HUES64 (cell line): ENCODE data around the gene FAM76A.
"Not testable (repeated sequence)": the region's sequence is repeated elsewhere in the genome, so short reads cannot be mapped to it uniquely, and the experiment has no call there.

Experiments used
- H3K27ac ChIP-seq: 2 replicates; pipeline ENCODE4 v1.7.0; 2013; ENCODE audit warnings: low read depth, low read length, inconsistent platforms
- H3K27me3 ChIP-seq: 2 replicates; pipeline ENCODE4 v1.6.1; 2013; ENCODE audit warnings: mild to moderate bottlenecking, low read length; ENCODE audit not compliant: insufficient read depth
- H3K36me3 ChIP-seq: 2 replicates; pipeline ENCODE4 v1.6.1; 2013; ENCODE audit warnings: mild to moderate bottlenecking, low read length; ENCODE audit not compliant: insufficient read depth
- H3K4me1 ChIP-seq: 2 replicates; pipeline ENCODE4 v1.6.1; 2013; ENCODE audit warnings: mild to moderate bottlenecking, low read length, moderate library complexity; ENCODE audit not compliant: insufficient read depth
- H3K4me3 ChIP-seq: 2 replicates; pipeline ENCODE4 v1.5.1; 2013; ENCODE audit warnings: mild to moderate bottlenecking, low read length, moderate library complexity
- H3K9ac ChIP-seq: 2 replicates; pipeline ENCODE4 v1.6.1; 2013; ENCODE audit warnings: mild to moderate bottlenecking, low read depth, low read length
- H3K9me3 ChIP-seq: 2 replicates; pipeline ENCODE4 v1.6.1; 2013; ENCODE audit warnings: low read depth, low read length; ENCODE audit not compliant: insufficient read depth
- WGBS: fragments of 150-250, 120-280 bp; methylation state at CpG from one replicate; pipeline ENCODE4 v1.1.7; 2013; ENCODE audit warnings: missing lambda C conversion rate; 5-methylcytosine and 5-hydroxymethylcytosine counted together

FAM76A gene

DNA sequence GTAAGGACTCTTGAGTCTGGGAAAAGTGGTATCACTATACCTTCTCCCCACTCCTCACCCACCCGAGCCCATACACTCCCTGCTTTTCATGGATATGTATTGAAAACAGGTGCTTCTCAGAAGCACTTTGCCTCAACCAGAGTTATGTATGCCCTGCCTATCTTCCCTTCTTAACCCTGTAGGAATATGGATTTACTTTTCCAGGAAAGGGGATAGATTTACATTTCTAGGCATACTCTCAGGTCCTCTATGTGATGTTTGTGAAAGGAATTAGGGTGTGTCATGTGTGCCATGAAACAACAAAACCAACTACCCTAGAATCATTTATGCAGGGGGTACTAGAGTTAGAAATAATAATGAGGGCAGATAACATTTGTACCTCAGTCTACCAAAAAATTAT, 36.3 kb downstream of the FAM76A start:
- H3K9ac ChIP-seq = no peak overlapping the region
- H3K36me3 ChIP-seq = peaks cover 28% of the 10 kb centered on the region
- H3K27me3 ChIP-seq = no peaks in the 10 kb centered on the region
- no peaks in the 10 kb centered on the region for H3K9me3 ChIP-seq
- no peak overlapping the region for H3K27ac ChIP-seq
- no peaks in the 10 kb centered on the region for H3K4me1 ChIP-seq
- WGBS = no CpG with 5 or more reads among the region's 1 CpG
- no peak overlapping the region for H3K4me3 ChIP-seq

DNA sequence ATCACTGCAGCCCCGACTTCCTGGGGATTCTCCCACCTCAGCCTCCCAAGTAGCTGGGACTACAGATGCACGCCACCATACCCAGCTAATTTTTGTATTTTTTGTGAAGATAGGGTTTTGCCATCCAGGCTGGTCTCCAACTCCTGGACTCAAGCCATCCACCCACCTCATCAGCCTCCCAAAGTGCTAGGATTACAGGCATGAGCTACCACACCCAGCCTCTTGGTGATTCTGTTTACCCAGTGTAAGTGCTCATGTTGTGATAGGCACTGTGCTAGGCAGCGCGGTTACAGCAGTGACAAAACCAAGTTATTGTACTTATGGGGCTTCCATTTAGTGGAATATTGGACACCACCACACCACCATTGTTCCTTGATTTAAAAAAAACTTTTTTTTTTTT, 37.6 kb downstream of the FAM76A start:
- WGBS = 94% methylated on average over 3 of the region's 4 CpGs

GRCh38 chr1:27770293-27770830, 44.6 kb downstream of the FAM76A start:
- no peak overlapping the region for H3K4me3 ChIP-seq
- H3K9ac ChIP-seq = no peak overlapping the region
- WGBS = 81% methylated on average over 2 of the region's 2 CpGs
- no peak overlapping the region for H3K27ac ChIP-seq
- H3K4me1 ChIP-seq = peaks cover 10% of the 10 kb centered on the region; the same call in 1 of the 2 replicates
- no peaks in the 10 kb centered on the region for H3K27me3 ChIP-seq
- H3K9me3 ChIP-seq = no peaks in the 10 kb centered on the region
- no peaks in the 10 kb centered on the region for H3K36me3 ChIP-seq

More for the DNA sequence above, 37.6 kb downstream of the FAM76A start:
- no peaks in the 10 kb centered on the region for H3K4me1 ChIP-seq
- no peak overlapping the region for H3K9ac ChIP-seq
- H3K27me3 ChIP-seq = no peaks in the 10 kb centered on the region
- peaks cover 23% of the 10 kb centered on the region for H3K36me3 ChIP-seq
- H3K4me3 ChIP-seq = no peak overlapping the region
- H3K27ac ChIP-seq = no peak overlapping the region
- H3K9me3 ChIP-seq = no peaks in the 10 kb centered on the region

DNA sequence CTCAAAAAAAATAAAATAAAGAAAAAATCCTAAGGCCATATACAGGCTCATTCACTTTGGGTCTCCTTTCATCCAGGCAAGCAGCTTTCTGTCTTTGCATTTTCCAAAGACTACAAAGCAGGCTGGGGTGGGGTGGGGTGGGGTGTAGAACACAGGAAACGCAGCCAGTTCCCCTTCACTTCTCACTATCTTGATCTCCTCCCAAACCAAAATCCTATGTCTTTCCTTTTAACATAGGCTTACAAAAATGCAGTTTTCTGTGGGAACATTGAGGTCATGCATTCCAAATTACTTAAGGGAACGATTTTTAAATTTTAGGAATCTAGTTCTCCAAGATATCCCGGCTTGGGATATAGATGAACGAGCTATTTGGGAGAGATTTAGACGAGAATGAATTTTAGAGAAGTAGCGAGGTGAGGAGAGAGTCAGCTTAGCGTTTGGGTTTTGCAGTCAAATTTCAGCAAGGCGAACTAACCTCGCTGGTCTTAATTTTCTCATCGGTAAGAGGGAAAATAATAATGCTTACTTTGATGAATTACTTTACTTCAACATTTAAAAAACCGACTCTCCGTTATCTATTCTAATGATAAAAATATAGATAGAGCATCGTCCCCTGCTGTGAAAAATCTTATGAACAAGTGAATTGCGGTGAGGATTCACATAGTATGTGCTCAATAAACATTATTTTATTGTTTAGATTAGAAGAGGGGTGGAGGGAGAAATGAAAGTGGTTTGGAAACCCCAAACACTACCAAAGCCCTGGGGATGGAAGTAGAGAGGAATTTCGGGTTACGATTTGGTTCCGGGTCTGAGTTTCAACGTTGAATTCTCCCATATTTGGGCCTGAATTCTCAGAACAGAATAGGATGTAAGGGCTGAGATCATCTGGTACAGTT, 46.5 kb downstream of the FAM76A start:
- Histone ChIP-seq H3K36me3 (no peaks in the 10 kb centered on the region), H3K27ac (peak overlapping the region; percentile 29; the same call in 1 of the 2 replicates), H3K27me3 (no peaks in the 10 kb centered on the region), H3K9ac (peak overlapping the region; percentile 14; the same call in 1 of the 2 replicates), H3K4me3 (peak overlapping the region; percentile 83), H3K4me1 (peaks cover 10% of the 10 kb centered on the region; the same call in 1 of the 2 replicates), H3K9me3 (no peaks in the 10 kb centered on the region)
- WGBS = 54% methylated on average over 13 of the region's 18 CpGs

- Histone ChIP-seq H3K9ac (peak within 1 kb of the TSS; percentile 64), H3K27ac (peak within 1 kb of the TSS; percentile 29; the same call in 1 of the 2 replicates), H3K36me3 (no peaks in the 10 kb centered on the region), H3K27me3 (no peaks in the 10 kb centered on the region), H3K4me3 (peak within 1 kb of the TSS; percentile 83), H3K9me3 (no peaks in the 10 kb centered on the region), H3K4me1 (peaks cover 10% of the 10 kb centered on the region; the same call in 1 of the 2 replicates)
- WGBS = under 1% methylated on average over 53 of the region's 58 CpGs
Observed at GRCh38 chr1:27772932-27773825, 47.4 kb downstream of the FAM76A start, which contains the start of gene STX12. Gene STX12, plus strand, starts transcription at chr1:27773219. Its CDS starts 89 bp downstream, at chr1:27773308.

- Histone ChIP-seq H3K27ac (no peak overlapping the region), H3K4me3 (peak overlapping the region; percentile 83), H3K9me3 (no peaks in the 10 kb centered on the region), H3K27me3 (no peaks in the 10 kb centered on the region), H3K4me1 (peaks cover 10% of the 10 kb centered on the region; the same call in 1 of the 2 replicates), H3K9ac (peak overlapping the region; percentile 64), H3K36me3 (no peaks in the 10 kb centered on the region)
- 8% methylated on average over 2 of the region's 3 CpGs for WGBS
Observed at GRCh38 chr1:27773826-27774445, 48.2 kb downstream of the FAM76A start.

- Histone ChIP-seq H3K36me3 (no peaks in the 10 kb centered on the region), H3K9me3 (no peaks in the 10 kb centered on the region), H3K27ac (no peak overlapping the region), H3K9ac (no peak overlapping the region), H3K4me1 (peaks cover 10% of the 10 kb centered on the region; the same call in 1 of the 2 replicates), H3K27me3 (no peaks in the 10 kb centered on the region), H3K4me3 (no peak overlapping the region)
- WGBS = 94% methylated on average over 2 of the region's 2 CpGs
Observed at GRCh38 chr1:27774654-27775053, 48.9 kb downstream of the FAM76A start.

DNA sequence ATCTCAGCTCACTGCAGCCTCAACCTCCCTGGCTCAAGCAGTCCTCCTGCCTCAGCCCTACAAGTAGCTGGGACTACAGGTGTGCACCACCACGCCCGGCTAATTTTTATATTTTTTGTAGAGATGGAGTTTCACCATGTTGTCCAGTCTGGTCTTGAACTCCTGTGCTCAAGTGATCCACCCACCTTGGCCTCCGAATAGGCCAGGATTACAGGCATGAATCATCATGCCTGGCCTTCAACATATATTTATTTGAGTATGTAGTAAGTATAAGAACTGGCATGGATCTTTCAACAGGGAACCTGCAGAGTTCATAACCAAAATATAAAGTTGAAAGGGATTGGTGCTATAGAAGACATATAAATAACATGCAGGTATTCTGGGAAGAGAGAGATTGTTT, 49.6 kb downstream of the FAM76A start:
- H3K27me3 ChIP-seq, H3K36me3 ChIP-seq, H3K4me3 ChIP-seq, H3K9ac ChIP-seq, H3K27ac ChIP-seq, H3K9me3 ChIP-seq: not testable (repeated sequence)
- peaks cover 10% of the 10 kb centered on the region; the same call in 1 of the 2 replicates for H3K4me1 ChIP-seq
- WGBS = 92% methylated on average over 3 of the region's 3 CpGs

DNA sequence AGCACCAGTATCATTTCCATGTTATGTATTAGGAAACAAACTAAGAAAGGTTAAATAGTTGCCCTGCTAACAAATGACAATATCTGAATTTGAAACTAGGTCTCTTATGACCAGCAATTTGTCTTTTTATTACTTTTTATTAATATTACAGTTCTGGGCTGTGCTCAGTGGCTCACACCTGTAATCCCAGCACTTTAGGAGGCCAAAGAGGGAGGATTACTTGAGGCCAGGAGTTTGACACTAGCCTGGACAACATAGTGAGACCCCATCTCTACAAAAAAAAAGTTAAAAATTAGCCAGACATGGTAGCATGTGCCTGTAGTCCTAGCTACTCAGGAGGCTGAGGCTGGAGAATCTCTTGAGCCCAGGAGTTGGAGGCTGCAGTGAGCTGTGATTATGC, 50.5 kb downstream of the FAM76A start:
- H3K9ac ChIP-seq, H3K4me3 ChIP-seq, H3K36me3 ChIP-seq, H3K27me3 ChIP-seq, H3K9me3 ChIP-seq, H3K27ac ChIP-seq: not testable (repeated sequence)
- peaks cover 10% of the 10 kb centered on the region; the same call in 1 of the 2 replicates for H3K4me1 ChIP-seq

DNA sequence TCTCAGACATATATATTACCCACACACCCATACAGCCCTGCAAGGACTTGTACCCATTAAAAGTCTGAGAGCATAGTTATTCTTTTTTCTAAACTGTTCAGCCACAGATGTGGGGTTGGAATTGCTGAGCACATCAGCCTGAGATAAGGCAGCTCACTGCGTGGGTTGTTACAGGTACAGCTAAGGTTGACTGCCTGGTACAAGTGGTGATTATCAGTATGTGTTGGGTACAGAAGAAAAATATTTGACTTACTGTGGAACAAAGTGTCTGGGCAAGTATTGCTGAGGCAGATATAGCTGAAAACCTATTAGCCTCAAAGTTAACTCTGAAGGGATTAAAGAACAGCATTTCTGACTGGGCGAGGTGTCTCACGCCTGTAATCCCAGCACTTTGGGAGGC, 52.3 kb downstream of the FAM76A start:
- H3K4me3 ChIP-seq = no peak overlapping the region
- H3K27ac ChIP-seq = no peak overlapping the region
- 91% methylated on average over 3 of the region's 3 CpGs for WGBS
- no peak overlapping the region for H3K9ac ChIP-seq
- H3K27me3 ChIP-seq = no peaks in the 10 kb centered on the region
- no peaks in the 10 kb centered on the region for H3K36me3 ChIP-seq
- H3K9me3 ChIP-seq = no peaks in the 10 kb centered on the region
- H3K4me1 ChIP-seq = peaks cover 6% of the 10 kb centered on the region; the same call in 1 of the 2 replicates
